HepG2 (cell line): ENCODE measurements around the gene GNRH2. TPM values are rescaled to one million over a fixed set of nuclear protein-coding genes. Genes with fewer than 3 reads are reported as not detected.

ENCODE experiments used
- DMAP1 ChIP-seq: IDR thresholded peaks from 2 replicates; pipeline ENCODE4 v1.6.1; 2016
- E2F2 ChIP-seq: sonication (generic); formaldehyde crosslinking; IDR thresholded peaks from 2 replicates; pipeline ENCODE4 v1.4.0; 2020; ENCODE audit warnings: missing genetic modification reagents, borderline replicate concordance
- EZH2 ChIP-seq: conservative IDR thresholded peaks from 2 replicates; pipeline ENCODE4 v1.6.1; 2012; ENCODE audit warnings: mild to moderate bottlenecking, low read depth, low read length, moderate library complexity
- HHEX ChIP-seq: IDR thresholded peaks from 2 replicates; pipeline ENCODE4 v1.6.1; 2016; ENCODE audit warnings: control low read depth
- MLX ChIP-seq: IDR thresholded peaks from 2 replicates; pipeline ENCODE4 v1.6.1; 2016
- NCOA2 ChIP-seq: sonication (generic); formaldehyde crosslinking; IDR thresholded peaks from 2 replicates; pipeline ENCODE4 v1.8.0; 2022; ENCODE audit warnings: inconsistent platforms
- NFE2L2 ChIP-seq: fragments of 150-350 bp; IDR thresholded peaks from 2 replicates; pipeline ENCODE4 v1.6.1; 2014; ENCODE audit warnings: low read length
- NFIB ChIP-seq: sonication (generic); formaldehyde crosslinking; IDR thresholded peaks from 2 replicates; pipeline ENCODE4 v1.9.0; 2021; ENCODE audit warnings: missing genetic modification reagents, mild to moderate bottlenecking, borderline replicate concordance
- NR2F1 ChIP-seq, 2 experiments: fragments of 450-650 bp in 1 of 2; formaldehyde crosslinking in 1 of 2; IDR thresholded peaks; 2 replicates each; pipeline versions ENCODE4 v1.5.0 to v1.6.1; 2016 to 2020; ENCODE audit warnings: mild to moderate bottlenecking in 1 of 2, missing compliant biosample characterization in 1 of 2, missing genetic modification reagents in 1 of 2, moderate library complexity in 1 of 2
- POGK ChIP-seq: sonication (generic); formaldehyde crosslinking; conservative IDR thresholded peaks from 2 replicates; pipeline ENCODE4 v1.8.0; 2022; ENCODE audit warnings: mild to moderate bottlenecking, moderate library complexity, missing genetic modification reagents
- SKIL ChIP-seq: sonication (generic); formaldehyde crosslinking; IDR thresholded peaks from 2 replicates; pipeline ENCODE4 v1.8.0; 2022; ENCODE audit warnings: missing genetic modification reagents, mild to moderate bottlenecking, moderate library complexity, borderline replicate concordance
- SP2 ChIP-seq: sonication (generic); formaldehyde crosslinking; IDR thresholded peaks from 2 replicates; pipeline ENCODE4 v1.5.1; 2020; ENCODE audit warnings: mild to moderate bottlenecking, missing genetic modification reagents
- SRY ChIP-seq: sonication (generic); formaldehyde crosslinking; IDR thresholded peaks from 2 replicates; pipeline ENCODE4 v1.8.0; 2022; ENCODE audit warnings: mild to moderate bottlenecking, missing genetic modification reagents
- ZMYM3 ChIP-seq: sonication (generic); formaldehyde crosslinking; IDR thresholded peaks from 2 replicates; pipeline ENCODE4 v1.5.1; 2020; ENCODE audit warnings: mild to moderate bottlenecking, missing genetic modification reagents
- ZNF704 ChIP-seq: sonication (generic); formaldehyde crosslinking; IDR thresholded peaks from 2 replicates; pipeline ENCODE4 v1.8.1; 2023; ENCODE audit warnings: mild to moderate bottlenecking, inconsistent platforms, moderate library complexity, missing genetic modification reagents, borderline replicate concordance
- ZSCAN12 ChIP-seq: sonication (generic); formaldehyde crosslinking; IDR thresholded peaks from 2 replicates; pipeline ENCODE4 v1.9.0; 2021; ENCODE audit warnings: mild to moderate bottlenecking, missing genetic modification reagents
- polyA plus RNA-seq, 8 experiments: library from polyadenylated mRNA; depleted of rRNA in 3 of 8; stranded (reverse) in 7 of 8; unstranded in 1 of 8; fragments of >200 nt; fragmentation: Illumina TruSeq in 4 of 8; extraction: Trizol in 4 of 8; gene quantifications; 2 replicates each; pipeline versions ENCODE4 v1.2.1 to v1.2.3, GENCODE V29; 2011 to 2016; ENCODE audit warnings: low read depth in 4 of 8, missing spikeins in 1 of 8, mixed read lengths in 1 of 8; ENCODE audit not compliant: insufficient read depth in 1 of 8
- total RNA-seq, 5 experiments: library from RNA; depleted of rRNA; stranded (reverse); fragments of >200 nt; fragmentation: Illumina TruSeq; extraction: Trizol; gene quantifications; 2 replicates each; pipeline ENCODE4 v1.2.3, GENCODE V29; 2016; ENCODE audit warnings: low read depth in 1 of 5

GNRH2 gene
- total and polyA plus RNA-seq, 2 of the 13 experiments (the other 11 are each of a cell fraction or from before 2014, with no cell fraction given): 0.28 TPM; not detected in 1

GRCh38 chr20:3068986-3069900 is 25.8 kb downstream of the GNRH2 start (continued):
- TF ChIP-seq SKIL (CRISPR knock-in tag): no peak
- peak; percentile 69 to 80; a peak in 3 of 4 replicates for TF ChIP-seq NR2F1 (CRISPR knock-in tag; IDR thresholded peaks at IDR 0.05)
- no peak for TF ChIP-seq ZNF704
- TF ChIP-seq E2F2 (CRISPR knock-in tag): no peak
- peak; percentile 45; the same call in 1 of the 2 replicates for TF ChIP-seq ZMYM3
- no peak for TF ChIP-seq HHEX
- no peak for TF ChIP-seq NCOA2
- TF ChIP-seq NFE2L2: no peak
- no peak for TF ChIP-seq NFIB (CRISPR knock-in tag)
- 0 out of 2 replicates have a peak, but pooled peaks have one; percentile 25 for TF ChIP-seq POGK (CRISPR knock-in tag)
- TF ChIP-seq EZH2: no peak
- no peak for TF ChIP-seq SP2
- no peak for TF ChIP-seq SRY (CRISPR knock-in tag)
- TF ChIP-seq DMAP1 (CRISPR knock-in tag): no peak
- no peak for TF ChIP-seq MLX (CRISPR knock-in tag)
- TF ChIP-seq ZSCAN12 (CRISPR knock-in tag): no peak
